Fibroblast of mammary gland (primary cell): Measurements from ENCODE around the gene DUSP8.
"Not testable (repeated sequence)": the region's sequence is repeated elsewhere in the genome, so short reads cannot be mapped to it uniquely, and the experiment has no call there.

Experiments used
- DNase-seq: peaks from one replicate; pipeline ENCODE4 v3.0.0-alpha.2; 2010; ENCODE audit warnings: low read depth
- H3K4me3 ChIP-seq: 2 replicates; pipeline ENCODE4 v1.5.1; 2011; ENCODE audit warnings: low read depth, mild to moderate bottlenecking, low read length, moderate library complexity; ENCODE audit not compliant: control insufficient read depth
- TF ChIP-seq, protein P1 (sequence below): conservative IDR thresholded peaks from 2 replicates; pipeline ENCODE4 v1.5.1; 2011; ENCODE audit warnings: low read depth, low read length, inconsistent platforms; ENCODE audit not compliant: control insufficient read depth, insufficient read depth

DUSP8 gene

DNA sequence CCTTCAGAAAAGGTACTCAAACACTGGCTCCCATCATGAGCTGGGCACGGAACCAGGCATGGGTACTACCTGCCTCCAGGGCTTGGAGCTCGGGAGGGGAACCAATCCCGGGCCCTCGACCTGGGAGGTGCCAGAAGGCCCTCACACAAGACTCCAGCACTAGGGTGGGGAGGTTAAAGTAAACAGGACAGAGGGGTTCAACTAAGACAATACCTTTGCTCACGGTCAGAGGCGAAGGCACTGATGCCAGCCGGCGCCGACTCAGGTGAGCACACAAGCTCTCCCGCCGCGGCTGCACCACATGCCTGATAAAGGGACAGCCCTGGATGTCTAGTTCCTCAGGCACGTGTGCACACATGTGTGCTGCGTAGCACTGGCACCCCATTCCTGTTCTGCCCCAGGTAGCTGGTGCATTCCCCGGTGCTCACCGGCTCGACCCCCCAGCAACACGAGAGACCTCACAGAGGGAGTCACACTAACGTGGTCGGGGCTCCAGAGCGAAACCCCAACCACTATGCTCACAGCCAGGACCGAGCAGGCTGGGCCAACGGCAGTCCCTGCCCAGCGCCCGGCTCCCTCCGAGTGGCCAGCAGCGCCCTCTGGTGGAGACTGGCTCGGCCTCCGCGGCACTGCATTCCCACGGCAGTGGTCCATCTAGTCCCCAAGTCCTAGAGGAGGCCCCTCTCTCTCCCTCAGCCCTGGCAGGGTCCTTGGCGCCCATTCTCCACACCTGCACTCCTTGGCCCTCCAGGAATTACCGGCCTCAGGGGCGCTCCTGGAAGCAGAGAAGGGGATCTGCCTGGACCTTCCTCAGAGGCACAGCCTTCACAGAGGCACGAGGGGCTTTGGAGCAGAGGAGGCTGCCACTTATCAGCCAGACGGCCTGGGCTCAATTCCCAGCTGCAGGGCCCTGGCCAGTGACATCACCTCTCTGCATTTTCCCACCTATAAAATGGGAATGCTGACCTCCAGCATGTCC lies 56.7 kb downstream of the DUSP8 start:
- TF ChIP-seq, protein P1, sequence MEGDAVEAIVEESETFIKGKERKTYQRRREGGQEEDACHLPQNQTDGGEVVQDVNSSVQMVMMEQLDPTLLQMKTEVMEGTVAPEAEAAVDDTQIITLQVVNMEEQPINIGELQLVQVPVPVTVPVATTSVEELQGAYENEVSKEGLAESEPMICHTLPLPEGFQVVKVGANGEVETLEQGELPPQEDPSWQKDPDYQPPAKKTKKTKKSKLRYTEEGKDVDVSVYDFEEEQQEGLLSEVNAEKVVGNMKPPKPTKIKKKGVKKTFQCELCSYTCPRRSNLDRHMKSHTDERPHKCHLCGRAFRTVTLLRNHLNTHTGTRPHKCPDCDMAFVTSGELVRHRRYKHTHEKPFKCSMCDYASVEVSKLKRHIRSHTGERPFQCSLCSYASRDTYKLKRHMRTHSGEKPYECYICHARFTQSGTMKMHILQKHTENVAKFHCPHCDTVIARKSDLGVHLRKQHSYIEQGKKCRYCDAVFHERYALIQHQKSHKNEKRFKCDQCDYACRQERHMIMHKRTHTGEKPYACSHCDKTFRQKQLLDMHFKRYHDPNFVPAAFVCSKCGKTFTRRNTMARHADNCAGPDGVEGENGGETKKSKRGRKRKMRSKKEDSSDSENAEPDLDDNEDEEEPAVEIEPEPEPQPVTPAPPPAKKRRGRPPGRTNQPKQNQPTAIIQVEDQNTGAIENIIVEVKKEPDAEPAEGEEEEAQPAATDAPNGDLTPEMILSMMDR = peak; percentile 77
- peak; percentile 46 for DNase-seq
- no peak overlapping the region for H3K4me3 ChIP-seq

DNA sequence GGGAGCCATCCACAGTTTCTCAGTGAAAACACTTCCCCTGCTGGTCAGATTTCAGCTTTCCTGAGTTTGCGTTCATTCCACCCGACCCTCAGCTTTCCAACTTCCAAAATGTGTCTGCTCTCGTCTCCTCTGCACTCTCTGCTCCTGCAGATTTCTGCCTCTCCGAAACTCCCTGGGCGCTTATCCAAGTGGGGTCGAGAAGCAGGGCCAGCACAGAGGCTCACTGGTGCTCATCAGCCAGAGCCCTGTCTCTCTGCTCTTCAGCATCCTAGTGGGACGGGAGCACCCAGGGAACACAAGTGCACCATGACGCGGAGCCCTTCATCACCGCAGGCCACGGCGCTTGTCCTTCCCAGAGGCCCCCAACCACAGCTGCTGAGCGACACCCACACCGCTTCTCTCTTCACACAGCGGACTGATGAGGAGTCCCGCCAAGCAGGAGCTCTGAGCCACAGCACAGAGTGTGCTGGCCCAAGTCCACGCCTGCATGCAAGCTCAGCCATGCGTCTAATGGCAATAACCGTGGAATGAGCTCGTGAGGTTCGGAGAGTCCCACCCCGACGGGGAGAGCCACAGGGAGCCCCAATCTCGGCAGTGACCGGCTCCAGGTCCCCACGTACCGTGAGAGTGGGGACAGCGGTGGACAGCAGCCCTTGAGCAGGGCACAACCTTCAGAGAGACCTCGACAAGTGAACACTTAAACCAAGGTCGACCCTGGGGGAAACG lies 57.6 kb downstream of the DUSP8 start:
- TF ChIP-seq, protein P1 = peak; percentile 2
- no peak overlapping the region for H3K4me3 ChIP-seq
- DNase-seq = no peak

DNA sequence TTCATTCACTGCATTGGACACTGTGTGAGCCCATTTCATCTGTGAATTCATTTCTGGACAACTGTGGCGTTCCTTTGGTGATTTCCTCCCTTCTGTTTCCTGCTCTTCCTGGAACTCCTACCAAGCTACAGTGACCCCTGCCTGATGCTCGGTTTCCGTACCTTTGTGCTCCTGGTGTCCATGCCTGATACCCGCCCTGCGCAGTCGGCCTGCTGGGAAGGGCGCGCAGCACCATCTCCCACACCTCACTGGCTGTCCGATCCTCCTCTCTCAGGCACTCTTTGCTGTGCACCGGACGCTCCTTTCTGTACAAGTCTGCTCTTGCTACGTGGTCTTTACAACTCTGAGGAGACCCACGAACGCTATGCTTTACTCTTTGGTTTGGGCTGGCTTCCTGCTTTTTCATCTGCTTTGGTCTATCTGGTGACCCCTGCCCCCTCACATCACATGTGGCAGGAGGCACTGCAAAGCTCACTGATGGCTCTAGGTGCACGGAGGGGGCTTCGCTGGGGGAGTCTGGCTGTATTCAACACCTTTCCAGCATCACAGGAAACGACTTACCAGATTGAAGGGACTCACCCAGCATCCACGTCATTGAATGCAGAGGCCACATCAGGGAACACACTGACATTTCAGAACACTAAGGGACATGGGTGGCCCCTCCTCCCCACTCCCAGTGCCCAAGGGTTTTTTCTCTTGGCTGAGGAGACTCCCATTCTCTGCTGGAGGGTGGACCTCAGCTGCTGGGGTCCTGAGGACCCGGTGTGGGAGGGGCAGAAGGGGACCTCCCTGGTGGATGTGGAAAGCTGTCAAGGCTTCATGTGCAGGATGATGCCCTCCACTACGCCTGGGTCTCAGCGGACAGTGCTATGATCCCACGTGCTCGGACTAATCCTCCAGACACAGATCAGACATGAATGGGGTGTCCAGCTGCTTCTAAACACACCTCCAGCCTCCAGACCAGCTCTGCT lies 58.5 kb downstream of the DUSP8 start:
- no peak overlapping the region for H3K4me3 ChIP-seq
- no peak for DNase-seq
- TF ChIP-seq, protein P1 = no peak

DNA sequence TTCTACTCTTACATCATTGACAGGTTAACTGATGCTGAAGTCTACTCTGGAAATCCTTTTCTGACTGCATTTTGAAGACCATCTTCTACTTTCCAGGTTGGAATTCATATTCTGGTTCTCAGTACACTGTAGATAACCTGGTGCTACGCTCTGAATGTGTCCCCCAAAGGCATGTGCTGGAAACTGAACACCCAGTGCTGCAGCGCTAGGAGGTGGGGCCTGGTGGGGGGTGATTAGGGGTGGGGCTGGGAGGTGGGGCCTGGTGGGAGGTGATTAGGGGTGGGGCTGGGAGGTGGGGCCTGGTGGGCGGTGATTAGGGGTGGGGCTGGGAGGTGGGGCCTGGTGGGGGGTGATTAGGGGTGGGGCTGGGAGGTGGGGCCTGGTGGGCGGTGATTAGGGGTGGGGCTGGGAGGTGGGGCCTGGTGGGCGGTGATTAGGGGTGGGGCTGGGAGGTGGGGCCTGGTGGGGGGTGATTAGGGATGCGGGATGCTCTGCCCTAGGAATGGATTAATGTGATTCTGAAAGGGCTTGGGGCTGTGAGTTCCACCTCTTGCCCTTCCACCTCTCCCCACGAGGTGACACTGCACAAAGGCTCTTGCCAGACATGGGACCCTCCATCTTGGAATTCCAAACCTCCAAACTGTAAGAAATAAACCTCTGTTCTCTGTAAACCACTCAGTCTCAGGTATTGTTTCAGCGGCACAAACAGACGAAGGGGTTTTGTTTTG lies 59.4 kb downstream of the DUSP8 start:
- not testable (repeated sequence) for DNase-seq, H3K4me3 ChIP-seq

DNA sequence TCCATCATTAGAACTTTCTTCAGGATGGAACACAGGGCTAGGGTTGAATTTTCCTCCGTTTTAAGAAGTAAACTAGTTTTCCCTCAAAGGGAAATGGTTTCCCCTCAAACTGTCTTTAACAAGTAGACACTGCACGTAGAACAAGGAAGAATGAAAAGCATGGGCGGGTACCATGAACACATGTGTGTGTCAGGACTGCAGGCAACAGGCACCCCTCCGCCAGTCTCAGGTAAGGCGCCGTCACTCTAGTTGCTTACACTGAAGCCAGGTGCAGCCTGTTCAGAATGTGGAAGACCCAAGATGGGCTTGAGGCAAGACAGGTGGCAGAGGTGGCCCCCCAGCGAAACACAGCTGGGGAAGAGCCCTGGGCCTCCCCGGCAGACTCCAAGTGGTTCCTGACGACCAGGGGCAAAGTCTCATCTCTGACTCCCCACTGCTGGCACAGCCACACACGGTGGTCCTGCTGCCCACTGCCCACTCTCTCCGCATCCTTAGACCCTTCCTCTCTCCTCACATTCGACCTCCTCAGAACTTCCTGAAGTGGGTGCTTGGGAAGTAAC lies 60.1 kb downstream of the DUSP8 start:
- DNase-seq = no peak
- TF ChIP-seq, protein P1 = no peak
- H3K4me3 ChIP-seq = no peak overlapping the region

DNA sequence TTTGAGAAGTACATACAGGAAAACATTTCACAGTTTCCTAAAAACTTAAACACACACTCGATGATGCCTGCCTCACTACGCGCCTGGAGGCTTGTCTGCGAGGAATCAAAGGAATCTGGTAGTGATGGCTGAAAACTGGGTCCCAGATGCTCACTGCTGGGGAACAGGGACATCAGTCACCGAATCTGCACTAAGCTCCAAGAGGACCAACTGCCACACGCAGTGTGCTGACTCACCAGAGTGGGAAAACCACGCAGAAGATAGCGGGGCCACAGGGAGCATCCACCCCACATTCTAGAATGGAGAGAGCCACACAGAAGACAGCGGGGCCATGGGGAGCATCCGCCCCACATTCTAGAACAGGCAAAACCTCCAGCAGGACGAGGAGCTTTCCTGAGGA lies 61.1 kb downstream of the DUSP8 start:
- no peak overlapping the region for H3K4me3 ChIP-seq
- TF ChIP-seq, protein P1 = no peak
- no peak for DNase-seq

DNA sequence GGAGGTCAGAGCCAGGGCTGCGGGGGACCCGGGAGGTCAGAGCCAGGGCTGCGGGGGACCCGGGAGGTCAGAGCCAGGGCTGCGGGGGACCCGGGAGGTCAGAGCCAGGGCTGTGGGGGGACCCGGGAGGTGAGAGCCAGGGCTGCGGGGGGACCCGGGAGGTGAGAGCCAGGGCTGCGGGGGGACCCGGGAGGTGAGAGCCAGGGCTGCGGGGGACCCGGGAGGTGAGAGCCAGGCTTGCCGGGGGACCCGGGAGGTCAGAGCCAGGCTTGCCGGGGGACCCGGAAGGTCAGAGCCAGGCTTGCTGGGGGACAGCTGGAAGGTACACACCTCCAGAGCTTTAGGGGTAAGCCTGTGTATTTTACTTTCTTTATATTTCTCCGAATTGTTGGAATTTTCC lies 61.7 kb downstream of the DUSP8 start:
- DNase-seq, H3K4me3 ChIP-seq: not testable (repeated sequence)
